Measurements from ENCODE around the gene SNX7. TPM values are rescaled to one million over a fixed set of nuclear protein-coding genes. Genes with fewer than 3 reads are reported as not detected.

Gene SNX7
- total RNA-seq, 4 donors from 2014 or later: 17.2 to 27.1 (median 22.3) TPM

- H3K9me3 ChIP-seq: no peaks in the 10 kb centered on the region
- no peak overlapping the region for H3K27ac ChIP-seq
- WGBS, 2 donors: 83 to 88% methylated on average over 2 of the region's 2 CpGs
Observed at GRCh38 chr1:98669355-98670296, 8.1 kb downstream of the SNX7 start.

DNA sequence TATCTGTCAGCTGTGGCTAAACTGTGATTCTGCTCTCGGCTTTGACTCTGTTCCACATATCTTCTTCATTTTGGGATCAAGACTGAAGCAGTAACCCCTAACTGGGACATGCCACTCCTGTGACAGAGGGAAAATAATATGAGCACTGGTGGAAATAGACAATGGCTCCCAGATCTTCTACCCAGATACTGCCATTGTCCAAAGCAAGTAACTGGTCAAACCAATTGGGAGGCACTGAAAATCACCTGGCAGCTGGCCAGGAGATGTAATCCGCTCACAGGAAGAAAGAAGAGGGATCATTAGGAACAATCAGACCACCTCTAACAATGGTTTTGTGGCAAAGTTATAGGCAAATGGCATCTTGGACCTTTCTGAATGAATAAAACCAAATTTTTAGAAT lies 10.7 kb downstream of the SNX7 start:
- DNase-seq: no peak
- Histone ChIP-seq H3K9me3 (no peaks in the 10 kb centered on the region), H3K27ac (no peak overlapping the region), H3K4me3 (replicated peaks in 1 of 3) (no peak overlapping the region), H3K27me3 (no peaks in the 10 kb centered on the region), H3K4me1 (no peaks in the 10 kb centered on the region), H3K36me3 (no peaks in the 10 kb centered on the region)
- intact Hi-C loops (cut with DNase I): no loop called here
- WGBS, 2 donors: 75 to 83% methylated on average over 2 of the region's 2 CpGs
- TF ChIP-seq, protein P1, sequence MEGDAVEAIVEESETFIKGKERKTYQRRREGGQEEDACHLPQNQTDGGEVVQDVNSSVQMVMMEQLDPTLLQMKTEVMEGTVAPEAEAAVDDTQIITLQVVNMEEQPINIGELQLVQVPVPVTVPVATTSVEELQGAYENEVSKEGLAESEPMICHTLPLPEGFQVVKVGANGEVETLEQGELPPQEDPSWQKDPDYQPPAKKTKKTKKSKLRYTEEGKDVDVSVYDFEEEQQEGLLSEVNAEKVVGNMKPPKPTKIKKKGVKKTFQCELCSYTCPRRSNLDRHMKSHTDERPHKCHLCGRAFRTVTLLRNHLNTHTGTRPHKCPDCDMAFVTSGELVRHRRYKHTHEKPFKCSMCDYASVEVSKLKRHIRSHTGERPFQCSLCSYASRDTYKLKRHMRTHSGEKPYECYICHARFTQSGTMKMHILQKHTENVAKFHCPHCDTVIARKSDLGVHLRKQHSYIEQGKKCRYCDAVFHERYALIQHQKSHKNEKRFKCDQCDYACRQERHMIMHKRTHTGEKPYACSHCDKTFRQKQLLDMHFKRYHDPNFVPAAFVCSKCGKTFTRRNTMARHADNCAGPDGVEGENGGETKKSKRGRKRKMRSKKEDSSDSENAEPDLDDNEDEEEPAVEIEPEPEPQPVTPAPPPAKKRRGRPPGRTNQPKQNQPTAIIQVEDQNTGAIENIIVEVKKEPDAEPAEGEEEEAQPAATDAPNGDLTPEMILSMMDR (IDR thresholded peaks at IDR 0.05): no peak
- TF ChIP-seq POLR2A (IDR thresholded peaks at IDR 0.05): no peak

More at GRCh38 chr1:98669355-98670296, 8.1 kb downstream of the SNX7 start:
- H3K4me3 ChIP-seq (replicated peaks in 1 of 3): no peak overlapping the region
- no peaks in the 10 kb centered on the region for H3K4me1 ChIP-seq
- TF ChIP-seq, protein P1 (IDR thresholded peaks at IDR 0.05): no peak
- no peak for TF ChIP-seq POLR2A (IDR thresholded peaks at IDR 0.05)
- DNase-seq: no peak
- no peaks in the 10 kb centered on the region for H3K36me3 ChIP-seq
- intact Hi-C loops (cut with DNase I): no loop called here
- H3K27me3 ChIP-seq: no peaks in the 10 kb centered on the region

GRCh38 chr1:98674075-98674781 lies 12.7 kb downstream of the SNX7 start:
- WGBS, 2 donors: 85% methylated on average over 5 of the region's 5 CpGs
- no peak overlapping the region for H3K4me3 ChIP-seq (replicated peaks in 1 of 3)
- intact Hi-C loops (cut with DNase I): no loop called here
- TF ChIP-seq, protein P1 (IDR thresholded peaks at IDR 0.05): no peak
- no peak for TF ChIP-seq POLR2A (IDR thresholded peaks at IDR 0.05)
- no peak overlapping the region for H3K27ac ChIP-seq
- H3K4me1 ChIP-seq: no peaks in the 10 kb centered on the region
- no peaks in the 10 kb centered on the region for H3K27me3 ChIP-seq
- no peaks in the 10 kb centered on the region for H3K36me3 ChIP-seq
- H3K9me3 ChIP-seq: no peaks in the 10 kb centered on the region
- no peak for DNase-seq

GRCh38 chr1:98675282-98675681 lies 13.8 kb downstream of the SNX7 start:
- Histone ChIP-seq H3K9me3 (no peaks in the 10 kb centered on the region), H3K27ac (no peak overlapping the region), H3K36me3 (no peaks in the 10 kb centered on the region), H3K4me3 (replicated peaks in 1 of 3) (no peak overlapping the region), H3K4me1 (no peaks in the 10 kb centered on the region), H3K27me3 (no peaks in the 10 kb centered on the region)
- no peak for DNase-seq
- intact Hi-C loops (cut with DNase I): no loop called here
- 93% methylated on average over 5 of the region's 5 CpGs for WGBS, 2 donors
- no peak for TF ChIP-seq POLR2A (IDR thresholded peaks at IDR 0.05)
- TF ChIP-seq, protein P1 (IDR thresholded peaks at IDR 0.05): no peak

GRCh38 chr1:98677288-98677687 lies 15.8 kb downstream of the SNX7 start:
- Histone ChIP-seq H3K27ac (no peak overlapping the region), H3K36me3 (no peaks in the 10 kb centered on the region), H3K9me3 (no peaks in the 10 kb centered on the region), H3K4me1 (no peaks in the 10 kb centered on the region), H3K4me3 (replicated peaks in 1 of 3) (no peak overlapping the region), H3K27me3 (no peaks in the 10 kb centered on the region)
- DNase-seq: no peak
- intact Hi-C loops (cut with DNase I): no loop called here
- TF ChIP-seq, protein P1 (IDR thresholded peaks at IDR 0.05): no peak
- no peak for TF ChIP-seq POLR2A (IDR thresholded peaks at IDR 0.05)
- 77 to 89% methylated on average over 4 of the region's 4 CpGs for WGBS, 2 donors
